Measurements from ENCODE around the gene KSR2.

KSR2 gene

GRCh38 chr12:117903110-117903840 is 65.5 kb downstream of the KSR2 start:
- H3K9me3 ChIP-seq: no peaks in the 10 kb centered on the region
- intact Hi-C loops (cut with DNase I; ENCODE audit: low total_unique reads): no loop called here
- no peak for TF ChIP-seq CTCF (IDR thresholded peaks at IDR 0.05)
- no peaks in the 10 kb centered on the region for H3K36me3 ChIP-seq
- no peaks in the 10 kb centered on the region for H3K27me3 ChIP-seq
- DNase-seq: no peak
- no peak overlapping the region for H3K27ac ChIP-seq
- H3K4me1 ChIP-seq: no peaks in the 10 kb centered on the region
- H3K4me3 ChIP-seq: no peak overlapping the region

- TF ChIP-seq CTCF (IDR thresholded peaks at IDR 0.05): no peak
- intact Hi-C loops (cut with DNase I; ENCODE audit: low total_unique reads): no loop called here
- DNase-seq: no peak
These were observed 67.2 kb downstream of the KSR2 start for GRCh38 chr12:117901631-117902030.

GRCh38 chr12:117900561-117900960 is 68.2 kb downstream of the KSR2 start:
- H3K36me3 ChIP-seq: no peaks in the 10 kb centered on the region
- H3K4me3 ChIP-seq: no peak overlapping the region
- no peak for DNase-seq
- no peaks in the 10 kb centered on the region for H3K27me3 ChIP-seq
- intact Hi-C loops (cut with DNase I; ENCODE audit: low total_unique reads): no loop called here
- no peaks in the 10 kb centered on the region for H3K9me3 ChIP-seq
- no peak for TF ChIP-seq CTCF (IDR thresholded peaks at IDR 0.05)
- no peaks in the 10 kb centered on the region for H3K4me1 ChIP-seq
- no peak overlapping the region for H3K27ac ChIP-seq

More at GRCh38 chr12:117901631-117902030, 67.2 kb downstream of the KSR2 start:
- Histone ChIP-seq H3K4me1 (no peaks in the 10 kb centered on the region), H3K36me3 (no peaks in the 10 kb centered on the region), H3K4me3 (no peak overlapping the region), H3K9me3 (no peaks in the 10 kb centered on the region), H3K27ac (no peak overlapping the region), H3K27me3 (no peaks in the 10 kb centered on the region)

- no peaks in the 10 kb centered on the region for H3K27me3 ChIP-seq
- H3K27ac ChIP-seq: no peak overlapping the region
- H3K9me3 ChIP-seq: no peaks in the 10 kb centered on the region
- intact Hi-C loops (cut with DNase I; ENCODE audit: low total_unique reads): no loop called here
- H3K36me3 ChIP-seq: no peaks in the 10 kb centered on the region
- no peaks in the 10 kb centered on the region for H3K4me1 ChIP-seq
- DNase-seq: no peak
- no peak for TF ChIP-seq CTCF (IDR thresholded peaks at IDR 0.05)
- H3K4me3 ChIP-seq: no peak overlapping the region
These were observed 71.2 kb downstream of the KSR2 start for GRCh38 chr12:117897372-117898161.

GRCh38 chr12:117896009-117896408 is 72.8 kb downstream of the KSR2 start:
- Histone ChIP-seq H3K27ac (no peak overlapping the region), H3K36me3 (no peaks in the 10 kb centered on the region), H3K4me1 (no peaks in the 10 kb centered on the region), H3K4me3 (no peak overlapping the region), H3K27me3 (no peaks in the 10 kb centered on the region), H3K9me3 (no peaks in the 10 kb centered on the region)
- intact Hi-C loops (cut with DNase I; ENCODE audit: low total_unique reads): no loop called here
- TF ChIP-seq CTCF (IDR thresholded peaks at IDR 0.05): no peak
- no peak for DNase-seq
